HEK293 (cell line): ENCODE data around the gene PVRIG.
"Not testable (repeated sequence)": the region's sequence is repeated elsewhere in the genome, so short reads cannot be mapped to it uniquely, and the experiment has no call there.

Source experiments
- HOXA7 ChIP-seq: sonication (generic); formaldehyde crosslinking; IDR thresholded peaks from 2 replicates; pipeline ENCODE4 v1.8.1; 2022; ENCODE audit warnings: missing genetic modification reagents, borderline replicate concordance
- MEIS1 ChIP-seq: sonication (generic); formaldehyde crosslinking; IDR thresholded peaks from 2 replicates; pipeline ENCODE4 v1.8.1; 2022; ENCODE audit warnings: missing genetic modification reagents, mild to moderate bottlenecking, borderline replicate concordance
- ZNF10 ChIP-seq: fragments of 450-650 bp; formaldehyde crosslinking; IDR thresholded peaks from 2 replicates; pipeline ENCODE4 v1.5.1; 2017; ENCODE audit warnings: missing biosample characterization, missing genetic modification characterization
- ZNF121 ChIP-seq: fragments of 450-650 bp; formaldehyde crosslinking; IDR thresholded peaks from 2 replicates; pipeline ENCODE4 v1.5.1; 2016; ENCODE audit warnings: missing biosample characterization, missing genetic modification characterization
- ZNF175 ChIP-seq: fragments of 450-650 bp; formaldehyde crosslinking; IDR thresholded peaks from 2 replicates; pipeline ENCODE4 v1.5.1; 2016; ENCODE audit warnings: missing biosample characterization, missing genetic modification characterization
- TF ChIP-seq, protein P1 (sequence below): fragments of 450-650 bp; formaldehyde crosslinking; IDR thresholded peaks from 2 replicates; pipeline ENCODE4 v1.5.1; 2016; ENCODE audit warnings: missing biosample characterization, missing genetic modification characterization

DNA sequence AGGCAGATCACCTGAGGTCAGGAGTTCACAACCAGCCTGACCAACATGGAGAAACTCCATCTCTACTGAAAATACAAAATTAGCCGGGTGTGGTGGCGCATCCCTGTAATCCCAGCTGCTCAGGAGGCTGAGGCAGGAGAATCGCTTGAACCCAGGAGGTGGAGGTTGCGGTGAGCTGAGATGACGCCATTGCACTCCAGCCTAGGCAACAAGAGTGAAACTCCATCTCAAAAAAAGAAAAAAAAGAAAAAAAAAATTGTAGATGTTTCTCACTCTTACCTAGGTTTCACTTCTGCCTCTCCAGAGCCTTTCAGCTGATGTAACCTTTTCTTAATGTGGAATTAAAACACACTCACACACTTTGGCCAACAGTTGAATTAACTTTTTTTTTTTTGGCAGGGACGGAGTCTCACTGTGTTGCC, 23.8 kb upstream of the PVRIG start:
- not testable (repeated sequence) for TF ChIP-seq MEIS1 (CRISPR knock-in tag); ZNF175; HOXA7 (CRISPR knock-in tag); ZNF121 (tag by site-specific recombination); ZNF10 (tag by site-specific recombination)
- TF ChIP-seq, protein P1, sequence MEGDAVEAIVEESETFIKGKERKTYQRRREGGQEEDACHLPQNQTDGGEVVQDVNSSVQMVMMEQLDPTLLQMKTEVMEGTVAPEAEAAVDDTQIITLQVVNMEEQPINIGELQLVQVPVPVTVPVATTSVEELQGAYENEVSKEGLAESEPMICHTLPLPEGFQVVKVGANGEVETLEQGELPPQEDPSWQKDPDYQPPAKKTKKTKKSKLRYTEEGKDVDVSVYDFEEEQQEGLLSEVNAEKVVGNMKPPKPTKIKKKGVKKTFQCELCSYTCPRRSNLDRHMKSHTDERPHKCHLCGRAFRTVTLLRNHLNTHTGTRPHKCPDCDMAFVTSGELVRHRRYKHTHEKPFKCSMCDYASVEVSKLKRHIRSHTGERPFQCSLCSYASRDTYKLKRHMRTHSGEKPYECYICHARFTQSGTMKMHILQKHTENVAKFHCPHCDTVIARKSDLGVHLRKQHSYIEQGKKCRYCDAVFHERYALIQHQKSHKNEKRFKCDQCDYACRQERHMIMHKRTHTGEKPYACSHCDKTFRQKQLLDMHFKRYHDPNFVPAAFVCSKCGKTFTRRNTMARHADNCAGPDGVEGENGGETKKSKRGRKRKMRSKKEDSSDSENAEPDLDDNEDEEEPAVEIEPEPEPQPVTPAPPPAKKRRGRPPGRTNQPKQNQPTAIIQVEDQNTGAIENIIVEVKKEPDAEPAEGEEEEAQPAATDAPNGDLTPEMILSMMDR (tag by site-specific recombination) = not testable (repeated sequence)
